ENCODE measurements around the gene FLT4. TPM values are rescaled to one million over a fixed set of nuclear protein-coding genes. Genes with fewer than 3 reads are reported as not detected.

The FLT4 gene
- total RNA-seq, 4 donors from 2014 or later: 22.5 to 35.5 (median 25.1) TPM

DNA sequence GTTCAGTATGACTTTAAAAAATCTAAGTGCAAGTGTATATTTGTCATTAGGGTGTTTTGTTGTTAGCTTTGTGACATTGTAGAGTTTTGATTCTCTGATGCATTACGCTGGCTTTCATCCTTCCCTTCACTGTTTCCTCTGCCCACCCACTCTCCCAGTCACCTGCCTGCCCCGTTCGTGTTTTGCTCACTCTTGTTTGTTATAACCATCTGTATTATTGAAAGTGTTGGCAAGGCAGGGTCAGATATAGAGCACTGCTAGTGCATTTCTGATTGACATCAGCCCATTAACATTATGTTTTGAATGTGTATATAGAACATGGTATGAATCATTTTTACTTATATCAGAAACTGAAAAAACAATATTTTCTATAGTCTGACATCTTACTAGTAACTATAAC, 85.4 kb downstream of the FLT4 start:
- Histone ChIP-seq H3K27me3 (no peaks in the 10 kb centered on the region), H3K4me1 (no peaks in the 10 kb centered on the region), H3K9me3 (no peaks in the 10 kb centered on the region), H3K36me3 (no peaks in the 10 kb centered on the region), H3K4me3 (no peak overlapping the region), H3K27ac (no peak overlapping the region)
- TF ChIP-seq POLR2A (IDR thresholded peaks at IDR 0.05): no peak
- TF ChIP-seq CTCF (IDR thresholded peaks at IDR 0.05): no peak
- DNase-seq: no peak
- intact Hi-C loops (cut with DNase I; ENCODE audit: low total_unique reads): no loop called here

DNA sequence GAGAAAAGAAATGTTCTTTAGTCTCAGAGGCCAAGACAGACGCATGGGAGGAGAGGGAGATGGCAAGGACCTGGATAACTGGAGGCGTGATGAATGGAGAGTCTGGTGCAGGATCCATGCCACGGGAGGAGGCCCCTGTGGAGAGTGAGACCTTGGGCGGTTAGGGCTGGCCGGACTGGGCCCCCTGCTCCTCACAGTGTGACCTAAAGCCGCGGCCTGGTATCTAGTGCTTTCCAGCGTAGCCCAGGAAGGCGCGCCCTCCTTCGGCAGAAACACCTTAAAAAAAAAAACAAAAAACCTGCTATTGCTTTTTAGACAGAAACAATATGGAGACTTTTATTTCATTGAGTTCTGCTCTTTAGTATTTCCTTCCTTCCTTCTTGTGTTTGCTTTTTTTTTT, 91.2 kb downstream of the FLT4 start:
- Histone ChIP-seq H3K27me3 (no peaks in the 10 kb centered on the region), H3K4me1 (no peaks in the 10 kb centered on the region), H3K36me3 (no peaks in the 10 kb centered on the region), H3K27ac (no peak overlapping the region), H3K9me3 (no peaks in the 10 kb centered on the region), H3K4me3 (no peak overlapping the region)
- intact Hi-C loops (cut with DNase I; ENCODE audit: low total_unique reads): no loop called here
- TF ChIP-seq POLR2A (IDR thresholded peaks at IDR 0.05): no peak
- no peak for TF ChIP-seq CTCF (IDR thresholded peaks at IDR 0.05)
- no peak for DNase-seq

DNA sequence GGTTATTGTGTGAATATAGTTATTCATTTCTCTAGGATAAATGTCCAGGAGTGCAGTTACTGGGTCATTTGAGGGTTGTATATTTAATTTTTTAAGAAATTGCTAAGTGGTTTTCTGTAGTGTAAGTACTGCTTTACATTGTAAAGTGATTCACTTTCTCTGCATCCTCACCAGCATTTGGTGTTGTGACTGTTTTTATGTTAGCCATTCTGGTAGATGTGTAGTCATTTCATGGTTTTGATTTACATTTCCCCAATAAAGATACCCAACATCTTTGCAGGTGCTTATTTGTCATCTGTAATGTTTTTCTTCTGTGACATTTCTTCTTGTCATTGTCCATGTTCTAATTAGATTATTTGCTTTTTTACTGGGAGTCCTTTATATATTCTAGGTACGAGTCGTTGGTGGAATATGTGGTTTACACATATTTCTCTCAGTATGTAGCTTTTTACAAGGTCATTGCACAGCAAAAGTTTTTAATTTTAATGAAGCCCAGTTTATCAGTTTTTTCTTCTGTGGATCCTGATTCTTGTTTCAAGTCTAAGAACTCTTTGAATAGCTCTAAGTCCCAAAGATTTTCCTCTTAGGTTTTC, 92.1 kb downstream of the FLT4 start:
- no peaks in the 10 kb centered on the region for H3K36me3 ChIP-seq
- intact Hi-C loops (cut with DNase I; ENCODE audit: low total_unique reads): no loop called here
- H3K9me3 ChIP-seq: no peaks in the 10 kb centered on the region
- H3K27me3 ChIP-seq: no peaks in the 10 kb centered on the region
- H3K4me1 ChIP-seq: no peaks in the 10 kb centered on the region
- no peak for DNase-seq
- no peak overlapping the region for H3K27ac ChIP-seq
- TF ChIP-seq CTCF (IDR thresholded peaks at IDR 0.05): no peak
- no peak for TF ChIP-seq POLR2A (IDR thresholded peaks at IDR 0.05)
- no peak overlapping the region for H3K4me3 ChIP-seq

- no peaks in the 10 kb centered on the region for H3K4me1 ChIP-seq
- no peak overlapping the region for H3K4me3 ChIP-seq
- H3K36me3 ChIP-seq: no peaks in the 10 kb centered on the region
- H3K9me3 ChIP-seq: no peaks in the 10 kb centered on the region
- H3K27me3 ChIP-seq: no peaks in the 10 kb centered on the region
- no peak overlapping the region for H3K27ac ChIP-seq
- TF ChIP-seq CTCF (IDR thresholded peaks at IDR 0.05): no peak
- TF ChIP-seq POLR2A (IDR thresholded peaks at IDR 0.05): no peak
- intact Hi-C loops (cut with DNase I; ENCODE audit: low total_unique reads): no loop called here
- no peak for DNase-seq
Measured at GRCh38 chr5:180555168-180555921, 94.1 kb downstream of the FLT4 start.

DNA sequence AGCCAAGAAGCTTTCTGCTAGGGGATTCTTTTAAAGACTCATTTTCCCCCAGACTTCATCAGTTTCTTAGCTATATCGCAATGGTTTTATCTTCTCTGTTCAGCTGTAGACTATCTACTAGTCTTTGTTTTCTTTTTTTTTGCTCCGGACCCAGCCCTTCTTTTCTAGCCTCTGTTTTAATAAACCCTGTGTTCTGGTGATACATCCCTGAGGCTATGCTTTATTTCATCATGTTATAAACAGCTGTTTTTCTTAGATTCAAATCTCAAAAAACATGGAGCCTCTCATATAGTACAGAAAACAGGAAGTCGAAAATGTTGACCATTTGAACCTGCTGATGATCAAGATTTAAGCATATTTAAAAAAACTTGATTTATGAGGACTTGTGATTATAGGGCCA, 95.9 kb downstream of the FLT4 start:
- no peak for TF ChIP-seq POLR2A (IDR thresholded peaks at IDR 0.05)
- no peak for DNase-seq
- intact Hi-C loops (cut with DNase I; ENCODE audit: low total_unique reads): no loop called here
- no peak overlapping the region for H3K27ac ChIP-seq
- no peaks in the 10 kb centered on the region for H3K4me1 ChIP-seq
- no peak overlapping the region for H3K4me3 ChIP-seq
- no peaks in the 10 kb centered on the region for H3K36me3 ChIP-seq
- H3K27me3 ChIP-seq: no peaks in the 10 kb centered on the region
- H3K9me3 ChIP-seq: no peaks in the 10 kb centered on the region

Other genes with a start within 250 kb of the FLT4 start
- 10 to 100 TPM in 3 of 4 donors, 1 to 10 TPM in 1; 3.8 to 43.5 (median 17.0) TPM for gene CNOT6, start 155.2 kb downstream of the FLT4 start, total RNA-seq
- under 1 TPM in 1 of 4 donors, not detected in 3; 0.98 TPM for gene SCGB3A1, start 58.1 kb downstream of the FLT4 start, total RNA-seq
- gene OR2Y1, start 90.5 kb upstream of the FLT4 start, total RNA-seq: not detected
- 100 to 1,000 TPM in 2 of 4 donors, 10 to 100 TPM in 2; 67.6 to 136 (median 99.5) TPM for gene MGAT1, start 153.2 kb upstream of the FLT4 start, total RNA-seq
- 10 to 100 TPM in 3 of 4 donors, 1 to 10 TPM in 1; 8.5 to 43.6 (median 34.6) TPM for gene ZFP62, start 211.7 kb upstream of the FLT4 start, total RNA-seq
- 1 to 10 TPM in 1 of 4 donors, not detected in 3; 2.9 TPM for gene BTNL8, start 249.6 kb upstream of the FLT4 start, total RNA-seq